SU-DHL-6 (cell line): Measurements from ENCODE around the gene STX1A.
"Not testable (repeated sequence)": the region's sequence is repeated elsewhere in the genome, so short reads cannot be mapped to it uniquely, and the experiment has no call there.

Experiments
- H2AFZ ChIP-seq: fragments of 200-600 bp; sonication (generic); 2 replicates; pipeline ENCODE4 v1.6.1; 2014; ENCODE audit warnings: low read depth, mild to moderate bottlenecking, moderate library complexity, mixed read lengths, antibody characterized with exemption, low read length; ENCODE audit not compliant: severe bottlenecking
- H3F3A ChIP-seq: fragments of 200-600 bp; shearing (Covaris generic); 2 replicates; pipeline ENCODE4 v1.6.0; 2016; ENCODE audit warnings: antibody characterized with exemption, mild to moderate bottlenecking; ENCODE audit not compliant: insufficient read depth
- H3K27ac ChIP-seq: fragments of 200-600 bp; sonication (generic); 2 replicates; pipeline ENCODE4 v1.5.1; 2016; ENCODE audit warnings: low read depth, mild to moderate bottlenecking, low read length, moderate library complexity, mixed read lengths
- H3K27me3 ChIP-seq: fragments of 200-600 bp; sonication (generic), shearing (Covaris generic); 2 replicates; pipeline ENCODE4 v1.6.0; 2014; ENCODE audit warnings: mild to moderate bottlenecking, low read length
- H3K36me3 ChIP-seq: fragments of 200-600 bp; sonication (generic); 2 replicates; pipeline ENCODE4 v1.6.1; 2014; ENCODE audit warnings: mild to moderate bottlenecking, low read length, mixed read lengths
- H3K4me2 ChIP-seq: fragments of 300-600, 200-600 bp; shearing (Covaris generic), sonication (generic); 2 replicates; pipeline ENCODE4 v1.6.0; 2014; ENCODE audit warnings: low read length, low read depth, mild to moderate bottlenecking; ENCODE audit not compliant: poor library complexity, severe bottlenecking
- H3K4me3 ChIP-seq: fragments of 200-600 bp; sonication (generic); 2 replicates; pipeline ENCODE4 v1.5.1; 2014; ENCODE audit warnings: antibody characterized with exemption, low read length, mild to moderate bottlenecking, mixed read lengths; ENCODE audit not compliant: insufficient read depth, poor library complexity, severe bottlenecking
- H3K79me2 ChIP-seq: fragments of 200-600 bp; sonication (generic); 2 replicates; pipeline ENCODE4 v1.6.1; 2014; ENCODE audit warnings: mild to moderate bottlenecking, low read length, moderate library complexity; ENCODE audit not compliant: insufficient read depth
- H3K9ac ChIP-seq: fragments of 200-600 bp; sonication (generic); 2 replicates; pipeline ENCODE4 v1.7.0; 2014; ENCODE audit warnings: mild to moderate bottlenecking, low read length
- H3K9me2 ChIP-seq: fragments of 200-600 bp; sonication (generic); replicated peaks from 2 replicates; pipeline ENCODE4 v1.6.1; 2014; ENCODE audit warnings: low read length; ENCODE audit not compliant: insufficient read depth
- H3K9me3 ChIP-seq: fragments of 200-600 bp; sonication (generic); 2 replicates; pipeline ENCODE4 v1.6.1; 2014; ENCODE audit warnings: low read length, mixed read lengths; ENCODE audit not compliant: insufficient read depth
- H4K20me1 ChIP-seq: fragments of 200-600 bp; sonication (generic); 2 replicates; pipeline ENCODE4 v1.6.1; 2014; ENCODE audit warnings: low read depth, mild to moderate bottlenecking, antibody characterized with exemption, low read length, moderate library complexity, mixed read lengths
- EZH2phosphoT487 ChIP-seq: fragments of 200-600 bp; sonication (generic), shearing (Covaris generic); conservative IDR thresholded peaks from 2 replicates; pipeline ENCODE4 v1.6.1; 2018; ENCODE audit warnings: mild to moderate bottlenecking, antibody characterized with exemption, low read length, moderate library complexity, mixed read lengths
- TF ChIP-seq, protein P1 (sequence below): fragments of 200-600 bp; sonication (generic); IDR thresholded peaks from one replicate; pipeline ENCODE4 v1.5.1; 2017; ENCODE audit warnings: antibody characterized with exemption, mild to moderate bottlenecking, low read length, moderate library complexity; ENCODE audit not compliant: insufficient read depth, poor library complexity, severe bottlenecking

Gene STX1A

DNA sequence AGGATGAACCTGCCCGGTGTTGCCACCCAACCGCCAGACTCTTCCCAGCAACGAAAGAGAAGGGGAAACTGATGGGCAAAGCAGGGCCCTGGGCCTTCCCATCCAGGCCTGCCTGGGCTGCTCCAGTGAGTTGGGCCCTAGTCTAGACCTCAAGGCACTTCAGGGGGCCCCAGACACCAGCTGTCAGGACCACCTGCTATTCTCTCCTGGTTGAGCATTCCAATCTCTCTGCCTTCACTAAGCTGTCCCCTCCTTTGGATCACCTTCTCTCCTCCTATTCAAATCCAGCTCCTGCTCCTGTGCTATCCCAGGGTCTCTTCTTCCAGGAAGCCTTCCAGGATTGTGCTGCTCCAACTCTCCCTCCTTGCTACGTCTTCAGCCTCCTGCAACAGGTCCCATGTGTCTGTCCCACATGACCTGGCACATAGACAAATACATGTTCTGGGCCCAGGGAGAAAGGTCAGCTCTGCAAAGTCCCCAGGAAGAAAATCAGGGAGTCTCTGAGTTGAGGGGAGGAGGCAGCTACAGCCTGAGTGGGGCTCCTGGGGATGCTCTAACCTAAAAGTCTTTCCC is 3.1 kb downstream of the STX1A start:
- H3K4me3 ChIP-seq: no peak overlapping the region
- no peak overlapping the region for H2AFZ ChIP-seq
- no peaks in the 10 kb centered on the region for H3K9me3 ChIP-seq
- TF ChIP-seq, protein P1, sequence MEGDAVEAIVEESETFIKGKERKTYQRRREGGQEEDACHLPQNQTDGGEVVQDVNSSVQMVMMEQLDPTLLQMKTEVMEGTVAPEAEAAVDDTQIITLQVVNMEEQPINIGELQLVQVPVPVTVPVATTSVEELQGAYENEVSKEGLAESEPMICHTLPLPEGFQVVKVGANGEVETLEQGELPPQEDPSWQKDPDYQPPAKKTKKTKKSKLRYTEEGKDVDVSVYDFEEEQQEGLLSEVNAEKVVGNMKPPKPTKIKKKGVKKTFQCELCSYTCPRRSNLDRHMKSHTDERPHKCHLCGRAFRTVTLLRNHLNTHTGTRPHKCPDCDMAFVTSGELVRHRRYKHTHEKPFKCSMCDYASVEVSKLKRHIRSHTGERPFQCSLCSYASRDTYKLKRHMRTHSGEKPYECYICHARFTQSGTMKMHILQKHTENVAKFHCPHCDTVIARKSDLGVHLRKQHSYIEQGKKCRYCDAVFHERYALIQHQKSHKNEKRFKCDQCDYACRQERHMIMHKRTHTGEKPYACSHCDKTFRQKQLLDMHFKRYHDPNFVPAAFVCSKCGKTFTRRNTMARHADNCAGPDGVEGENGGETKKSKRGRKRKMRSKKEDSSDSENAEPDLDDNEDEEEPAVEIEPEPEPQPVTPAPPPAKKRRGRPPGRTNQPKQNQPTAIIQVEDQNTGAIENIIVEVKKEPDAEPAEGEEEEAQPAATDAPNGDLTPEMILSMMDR: no peak
- TF ChIP-seq EZH2phosphoT487: no peak
- H3K27ac ChIP-seq: no peak overlapping the region
- H3K36me3 ChIP-seq: no peaks in the 10 kb centered on the region
- H3K79me2 ChIP-seq: no peaks in the 10 kb centered on the region
- H3K4me2 ChIP-seq: no peak overlapping the region
- H3K27me3 ChIP-seq: no peaks in the 10 kb centered on the region
- no peak overlapping the region for H3K9ac ChIP-seq
- no peaks in the 10 kb centered on the region for H3F3A ChIP-seq
- H4K20me1 ChIP-seq: 0 out of 2 replicates have a peak, but pooled peaks cover 2% of the 10 kb centered on the region
- no peaks in the 10 kb centered on the region for H3K9me2 ChIP-seq

DNA sequence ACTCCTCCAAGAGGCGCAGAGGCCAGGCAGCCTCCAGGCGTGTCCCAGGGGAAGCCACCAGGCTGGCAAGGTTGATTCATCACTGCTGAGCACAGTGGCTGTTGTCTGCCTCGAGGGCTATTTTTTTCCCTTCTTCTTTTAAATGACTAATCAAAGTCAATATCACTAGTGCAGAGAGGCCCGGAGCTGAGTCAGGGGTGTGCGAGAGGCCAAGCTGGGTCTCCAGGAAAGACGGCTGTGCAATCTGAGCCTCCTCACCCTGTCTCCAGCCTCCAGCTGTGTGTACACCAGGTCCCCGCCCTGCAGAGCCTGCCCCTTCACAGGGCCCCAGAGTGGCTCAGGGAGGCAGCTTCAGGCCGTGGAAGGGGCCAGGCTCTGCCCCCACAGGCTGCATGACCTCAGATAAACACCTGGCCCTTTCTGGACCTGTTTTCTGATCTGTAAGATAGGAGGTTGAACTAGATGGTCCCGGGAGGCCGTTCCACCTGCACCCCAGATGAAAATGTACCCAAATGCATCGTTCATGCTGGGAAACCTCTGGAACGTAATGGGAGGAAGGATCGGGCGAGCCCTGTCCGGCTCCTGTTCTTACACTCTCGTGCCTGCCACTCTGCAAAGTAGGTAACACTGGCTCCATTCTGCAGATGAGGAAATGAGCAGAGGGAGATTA is 3.7 kb downstream of the STX1A start:
- H4K20me1 ChIP-seq: 0 out of 2 replicates have a peak, but pooled peaks cover 2% of the 10 kb centered on the region
- no peaks in the 10 kb centered on the region for H3K27me3 ChIP-seq
- H3K36me3 ChIP-seq: no peaks in the 10 kb centered on the region
- TF ChIP-seq, protein P1: no peak
- no peak for TF ChIP-seq EZH2phosphoT487
- H3K9me3 ChIP-seq: no peaks in the 10 kb centered on the region
- no peak overlapping the region for H3K27ac ChIP-seq
- H3K79me2 ChIP-seq: no peaks in the 10 kb centered on the region
- H3F3A ChIP-seq: no peaks in the 10 kb centered on the region
- H3K4me2 ChIP-seq: no peak overlapping the region
- H3K4me3 ChIP-seq: no peak overlapping the region
- H3K9ac ChIP-seq: no peak overlapping the region
- no peak overlapping the region for H2AFZ ChIP-seq
- H3K9me2 ChIP-seq: no peaks in the 10 kb centered on the region

DNA sequence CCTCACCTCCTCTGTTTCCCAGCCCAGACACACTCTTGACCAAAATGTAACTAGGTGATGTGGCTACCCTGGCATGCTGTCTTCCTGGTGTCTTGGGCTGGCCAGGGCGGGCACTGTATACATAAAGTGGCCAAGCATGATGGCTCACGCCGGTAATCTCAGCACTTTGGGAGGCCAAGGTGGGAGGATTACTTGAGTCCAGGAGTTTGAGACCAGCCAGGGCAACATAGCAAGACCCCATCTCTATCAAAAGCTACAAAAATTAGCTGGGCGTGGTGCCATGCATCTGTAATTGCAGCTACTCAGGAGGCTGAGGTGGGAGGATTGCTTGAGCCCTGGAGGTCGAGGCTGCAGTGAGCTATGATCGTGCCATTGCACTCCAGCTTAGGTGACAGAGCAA is 6.2 kb downstream of the STX1A start:
- not testable (repeated sequence) for H3K4me2 ChIP-seq, H3K9ac ChIP-seq, H3K79me2 ChIP-seq, H3K9me3 ChIP-seq, H3K9me2 ChIP-seq, H3K27ac ChIP-seq, H3K4me3 ChIP-seq, H3K36me3 ChIP-seq, H4K20me1 ChIP-seq, H2AFZ ChIP-seq, H3F3A ChIP-seq, H3K27me3 ChIP-seq

DNA sequence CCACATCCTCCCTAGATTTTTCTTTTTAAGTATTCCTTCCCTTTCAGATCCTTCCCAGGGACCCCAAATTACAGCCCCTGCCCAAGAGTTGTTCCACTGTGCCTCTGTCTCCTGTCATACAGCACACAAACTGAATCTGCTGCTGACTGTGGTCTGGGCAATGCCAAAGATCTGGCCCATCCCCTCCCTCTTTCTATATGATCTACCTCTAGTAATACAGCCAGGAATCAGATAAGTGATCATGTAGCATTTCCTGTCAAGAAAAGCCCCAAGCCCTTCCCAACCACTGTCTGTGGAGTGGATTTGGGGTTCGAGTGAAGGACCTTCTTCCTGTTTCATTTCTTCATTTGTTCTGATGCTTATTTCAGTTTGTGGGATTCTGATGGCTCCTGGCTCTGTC is 6.7 kb downstream of the STX1A start:
- no peak overlapping the region for H3K9ac ChIP-seq
- no peaks in the 10 kb centered on the region for H3K36me3 ChIP-seq
- no peak overlapping the region for H3K4me2 ChIP-seq
- no peaks in the 10 kb centered on the region for H3F3A ChIP-seq
- no peaks in the 10 kb centered on the region for H3K9me2 ChIP-seq
- H3K4me3 ChIP-seq: no peak overlapping the region
- no peaks in the 10 kb centered on the region for H4K20me1 ChIP-seq
- no peaks in the 10 kb centered on the region for H3K27me3 ChIP-seq
- H3K9me3 ChIP-seq: no peaks in the 10 kb centered on the region
- H3K27ac ChIP-seq: no peak overlapping the region
- H3K79me2 ChIP-seq: no peaks in the 10 kb centered on the region
- no peak overlapping the region for H2AFZ ChIP-seq
- TF ChIP-seq, protein P1: no peak
- TF ChIP-seq EZH2phosphoT487: no peak
